ENCODE results near the gene ZNF76.

DNA sequence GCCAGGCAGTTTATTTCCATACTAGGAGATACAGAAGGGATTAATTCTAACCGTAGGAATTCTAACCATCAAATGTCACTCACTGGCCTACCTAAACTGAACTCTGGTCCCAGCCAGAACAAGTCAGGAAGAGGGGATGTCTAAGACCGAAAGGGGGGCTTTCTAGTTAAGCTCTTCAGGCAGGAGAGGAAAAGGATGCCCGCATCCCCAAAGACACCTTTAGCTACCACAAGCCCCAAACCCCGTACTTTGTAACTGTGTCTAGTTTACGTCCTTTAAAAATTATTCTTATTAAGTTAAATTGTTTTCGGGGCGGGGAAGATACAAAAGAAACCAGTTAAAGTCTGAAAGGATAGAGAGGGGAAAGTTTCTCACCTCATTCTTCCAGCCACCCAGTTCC lies 1.2 kb upstream of the ZNF76 start:
- TF ChIP-seq, protein P1, sequence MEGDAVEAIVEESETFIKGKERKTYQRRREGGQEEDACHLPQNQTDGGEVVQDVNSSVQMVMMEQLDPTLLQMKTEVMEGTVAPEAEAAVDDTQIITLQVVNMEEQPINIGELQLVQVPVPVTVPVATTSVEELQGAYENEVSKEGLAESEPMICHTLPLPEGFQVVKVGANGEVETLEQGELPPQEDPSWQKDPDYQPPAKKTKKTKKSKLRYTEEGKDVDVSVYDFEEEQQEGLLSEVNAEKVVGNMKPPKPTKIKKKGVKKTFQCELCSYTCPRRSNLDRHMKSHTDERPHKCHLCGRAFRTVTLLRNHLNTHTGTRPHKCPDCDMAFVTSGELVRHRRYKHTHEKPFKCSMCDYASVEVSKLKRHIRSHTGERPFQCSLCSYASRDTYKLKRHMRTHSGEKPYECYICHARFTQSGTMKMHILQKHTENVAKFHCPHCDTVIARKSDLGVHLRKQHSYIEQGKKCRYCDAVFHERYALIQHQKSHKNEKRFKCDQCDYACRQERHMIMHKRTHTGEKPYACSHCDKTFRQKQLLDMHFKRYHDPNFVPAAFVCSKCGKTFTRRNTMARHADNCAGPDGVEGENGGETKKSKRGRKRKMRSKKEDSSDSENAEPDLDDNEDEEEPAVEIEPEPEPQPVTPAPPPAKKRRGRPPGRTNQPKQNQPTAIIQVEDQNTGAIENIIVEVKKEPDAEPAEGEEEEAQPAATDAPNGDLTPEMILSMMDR (IDR thresholded peaks at IDR 0.05; ENCODE audit: low read depth, low read length), result no peak
- no peak for TF ChIP-seq EZH2phosphoT487 (IDR thresholded peaks at IDR 0.05; ENCODE audit: low read depth)

Data from OCI-LY3 (cell line).